OCI-LY1 (cell line): ENCODE results near the gene RNF121.

ENCODE experiments used
- EZH2 ChIP-seq: fragments of 200-600 bp; sonication (generic), shearing (Covaris generic); IDR thresholded peaks from 2 replicates; pipeline ENCODE4 v1.8.0; 2017; ENCODE audit warnings: borderline replicate concordance, mixed run types, mild to moderate bottlenecking, antibody characterized with exemption, low read length, moderate library complexity, mixed read lengths
- TF ChIP-seq, protein P1 (sequence below): fragments of 200-600 bp; sonication (generic), shearing (Covaris generic); IDR thresholded peaks from 2 replicates; pipeline ENCODE4 v1.5.1; 2017; ENCODE audit warnings: mild to moderate bottlenecking, antibody characterized with exemption, low read length, moderate library complexity, mixed read lengths

DNA sequence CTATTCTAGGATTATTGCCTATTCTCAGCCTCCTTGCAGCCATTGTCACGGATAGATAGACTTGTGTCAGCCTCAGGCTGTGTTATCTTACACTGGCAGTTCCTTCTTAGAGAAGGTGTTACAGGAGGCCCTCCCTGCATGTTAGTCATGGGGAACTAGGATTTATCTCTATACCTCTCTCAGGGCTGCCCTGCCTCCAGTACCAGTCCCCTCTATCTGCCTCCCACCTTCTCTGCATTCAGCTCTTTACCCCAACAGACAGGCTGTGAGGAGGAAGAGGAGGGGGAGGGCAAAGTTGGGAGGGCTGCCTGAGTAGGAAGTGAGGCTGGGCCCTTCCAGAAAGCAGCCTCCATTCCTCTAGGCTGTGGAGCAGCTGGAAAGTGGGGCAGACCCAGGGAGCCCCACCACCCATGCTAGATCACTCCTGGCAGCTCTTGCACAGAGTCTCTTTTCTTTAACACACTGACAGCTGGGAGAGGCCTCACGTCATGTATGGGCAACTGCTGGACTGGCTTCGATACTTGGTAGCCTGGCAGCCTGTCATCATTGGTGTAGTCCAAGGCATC, 67.0 kb downstream of the RNF121 start:
- TF ChIP-seq, protein P1, sequence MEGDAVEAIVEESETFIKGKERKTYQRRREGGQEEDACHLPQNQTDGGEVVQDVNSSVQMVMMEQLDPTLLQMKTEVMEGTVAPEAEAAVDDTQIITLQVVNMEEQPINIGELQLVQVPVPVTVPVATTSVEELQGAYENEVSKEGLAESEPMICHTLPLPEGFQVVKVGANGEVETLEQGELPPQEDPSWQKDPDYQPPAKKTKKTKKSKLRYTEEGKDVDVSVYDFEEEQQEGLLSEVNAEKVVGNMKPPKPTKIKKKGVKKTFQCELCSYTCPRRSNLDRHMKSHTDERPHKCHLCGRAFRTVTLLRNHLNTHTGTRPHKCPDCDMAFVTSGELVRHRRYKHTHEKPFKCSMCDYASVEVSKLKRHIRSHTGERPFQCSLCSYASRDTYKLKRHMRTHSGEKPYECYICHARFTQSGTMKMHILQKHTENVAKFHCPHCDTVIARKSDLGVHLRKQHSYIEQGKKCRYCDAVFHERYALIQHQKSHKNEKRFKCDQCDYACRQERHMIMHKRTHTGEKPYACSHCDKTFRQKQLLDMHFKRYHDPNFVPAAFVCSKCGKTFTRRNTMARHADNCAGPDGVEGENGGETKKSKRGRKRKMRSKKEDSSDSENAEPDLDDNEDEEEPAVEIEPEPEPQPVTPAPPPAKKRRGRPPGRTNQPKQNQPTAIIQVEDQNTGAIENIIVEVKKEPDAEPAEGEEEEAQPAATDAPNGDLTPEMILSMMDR: no peak
- no peak for TF ChIP-seq EZH2
